Transverse colon (tissue), 4 donors: ENCODE measurements around the gene URGCP. TPM values are rescaled to one million over a fixed set of nuclear protein-coding genes. Genes with fewer than 3 reads are reported as not detected.

Experiments used
- DNase-seq: peaks from one replicate; pipeline ENCODE4 v3.0.0-alpha.2; 2019
- H3K27ac ChIP-seq, 4 donors: fragments of 200-600 bp; sonication (generic); 2 replicates each; pipeline ENCODE4 v1.5.1; 2016 to 2018; ENCODE audit warnings: inconsistent platforms in 4 of 4
- H3K27me3 ChIP-seq: fragments of 200-600 bp; sonication (generic); 2 replicates; pipeline ENCODE4 v1.5.1; 2017; ENCODE audit warnings: inconsistent platforms
- H3K36me3 ChIP-seq, 4 donors: fragments of 200-600 bp; sonication (generic); 2 replicates each; pipeline ENCODE4 v1.5.1; 2017 to 2019; ENCODE audit warnings: inconsistent platforms in 4 of 4
- H3K4me1 ChIP-seq, 4 donors: fragments of 200-600 bp; sonication (generic); 2 replicates each; pipeline ENCODE4 v1.5.1; 2017 to 2020; ENCODE audit warnings: inconsistent platforms in 4 of 4
- H3K4me3 ChIP-seq, 4 donors: fragments of 200-600 bp; sonication (generic); 1 replicate in 1 of 4; 2 replicates in 3 of 4; pipeline versions ENCODE4 v1.5.1 to v1.6.1; 2017 to 2019; ENCODE audit warnings: inconsistent platforms in 4 of 4
- H3K9me3 ChIP-seq, 2 donors: fragments of 200-600 bp; sonication (generic); 2 replicates each; pipeline ENCODE4 v1.5.1; 2017 to 2019; ENCODE audit warnings: inconsistent platforms in 2 of 2
- EP300 ChIP-seq: sonication (generic); formaldehyde crosslinking; IDR thresholded peaks from one replicate; pipeline ENCODE4 v1.6.1; 2017; ENCODE audit warnings: antibody characterized with exemption, low read depth
- POLR2A ChIP-seq: fragments of 450-650 bp; IDR thresholded peaks from one replicate; pipeline ENCODE4 v1.6.1; 2016; ENCODE audit warnings: antibody characterized with exemption, mild to moderate bottlenecking, moderate library complexity
- POLR2AphosphoS5 ChIP-seq, 3 donors: sonication (generic); formaldehyde crosslinking; IDR thresholded peaks; one replicate each; pipeline ENCODE4 v1.6.1; 2016; ENCODE audit warnings: antibody characterized with exemption in 3 of 3
- WGBS, 2 donors: methylation state at CpG; one replicate each; pipeline ENCODE4 v1.1.5; 2018; ENCODE audit warnings: low coverage in 1 of 2; 5-methylcytosine and 5-hydroxymethylcytosine counted together
- in situ Hi-C, 4 donors: fragments of 200-750 bp; cut with MboI; loops; one replicate each; pipeline versions ENCODE4 v1.15.0 to v1.15.1; 2017; ENCODE audit warnings: low sequenced_read_pairs in 3 of 4, low pct_ligation_motif_present in 1 of 4, low pct_unique_long_range_greater_than_20kb in 1 of 4
- intact Hi-C: fragments of 100-400 bp; cut with DNase I; formaldehyde crosslinking; loops from one replicate; pipeline ENCODE4 v1.15.1; 2023; ENCODE audit warnings: low total_unique reads
- total RNA-seq, 4 donors: library from RNA; depleted of rRNA; stranded (reverse); fragments of >200 nt; gene quantifications; one replicate each; pipeline ENCODE4 v1.1.0, GENCODE V29; 2016
- TF ChIP-seq, protein P1 (sequence below), 5 experiments: fragments of 200-600 bp in 3 of 5; fragments of 450-650 bp in 2 of 5; sonication (generic) in 3 of 5; IDR thresholded peaks; 1 replicate in 2 of 5; 2 replicates in 3 of 5; pipeline ENCODE4 v1.5.1; 2016 to 2017; ENCODE audit warnings: antibody characterized with exemption in 5 of 5, inconsistent platforms in 3 of 5, mild to moderate bottlenecking in 2 of 5, moderate library complexity in 1 of 5

URGCP gene
- total RNA-seq, 4 donors from 2014 or later = 54.5 to 84.2 (median 58.2) TPM

DNA sequence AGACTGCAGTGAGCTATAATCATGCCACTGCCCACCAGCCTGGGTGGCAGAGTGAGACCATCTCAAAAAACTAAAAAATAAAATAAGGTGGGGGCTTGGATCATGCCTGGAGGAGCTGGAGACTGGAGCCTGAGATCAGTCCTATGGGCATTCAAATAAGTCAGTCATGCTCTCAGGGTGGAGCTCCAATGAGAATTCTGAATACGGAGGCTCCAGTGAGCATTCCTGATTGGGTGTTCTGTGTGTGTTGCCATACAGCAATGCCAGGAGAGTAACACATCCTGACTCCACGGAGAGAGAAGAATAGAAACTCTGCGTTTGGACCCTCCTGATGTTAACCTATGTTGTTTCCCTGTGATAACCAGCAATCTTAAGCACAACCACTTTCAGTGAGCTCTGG lies 35.9 kb upstream of the URGCP start:
- in situ Hi-C loops (no loop called here), intact Hi-C loops (no loop called here)
- Histone ChIP-seq H3K36me3 (no peaks in the 10 kb centered on the region), H3K9me3 (no peaks in the 10 kb centered on the region), H3K27ac (no peak overlapping the region), H3K4me3 (no peak overlapping the region), H3K27me3 (no peaks in the 10 kb centered on the region), H3K4me1 (peaks cover 0 to 15% (median 5%) of the 10 kb centered on the region in 4 donors)
- TF ChIP-seq POLR2A = no peak
- 79 to 83% methylated on average over 1 to 3 of the region's 3 CpGs for WGBS, 2 donors
- no peak for DNase-seq

DNA sequence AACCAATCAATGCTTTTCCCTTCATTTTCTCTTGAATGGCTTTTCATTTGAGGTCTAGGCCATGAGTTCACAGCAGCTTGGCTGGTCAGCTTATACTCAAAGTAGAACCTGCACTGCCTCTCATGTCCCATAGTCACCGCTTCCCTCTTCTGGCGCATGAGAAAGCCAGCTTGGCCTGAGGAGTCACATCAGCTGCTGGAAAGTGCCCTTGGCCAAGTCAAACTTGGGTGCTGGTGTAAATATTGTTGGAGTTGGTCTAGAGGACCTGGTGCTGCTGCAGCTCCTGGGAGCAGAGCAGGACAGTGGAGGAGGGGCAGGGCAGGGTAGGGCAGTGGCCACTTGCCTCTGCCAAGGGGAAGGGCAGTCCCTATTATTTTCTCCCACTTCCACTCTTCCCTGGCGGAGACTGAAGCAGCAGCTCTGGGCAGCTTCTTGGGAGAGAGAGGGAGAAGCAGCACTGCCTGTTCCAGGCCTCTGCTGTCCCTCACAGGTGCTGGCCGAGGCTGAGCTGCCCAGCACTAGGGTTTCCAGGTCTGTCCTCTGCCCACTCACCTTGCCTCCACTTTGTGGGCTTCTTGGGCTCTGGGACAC lies 32.6 kb upstream of the URGCP start:
- no peaks in the 10 kb centered on the region for H3K9me3 ChIP-seq
- 98% methylated on average over 4 of the region's 4 CpGs; no CpG with 5 or more reads in 1 of the 2 donors for WGBS, 2 donors

DNA sequence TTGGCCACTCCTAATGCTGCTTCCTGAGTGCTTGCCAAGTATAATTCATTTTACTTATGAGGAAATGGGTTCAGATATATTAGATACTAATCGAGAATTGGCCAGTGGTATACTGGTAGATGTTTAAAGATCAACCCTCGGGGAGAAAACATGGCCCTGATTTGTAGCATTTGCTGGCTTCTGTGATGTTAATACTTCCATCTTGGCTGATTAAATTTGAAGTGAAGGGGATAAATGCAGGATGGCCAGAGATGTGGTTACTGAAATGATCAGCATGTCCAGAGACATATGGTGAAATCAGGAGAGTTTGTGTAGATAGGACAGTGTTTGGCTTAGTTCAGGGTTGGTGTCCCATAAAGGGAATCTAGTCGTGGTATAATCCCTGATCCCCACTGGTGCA lies 31.0 kb upstream of the URGCP start:
- Histone ChIP-seq H3K4me3 (no peak overlapping the region), H3K4me1 (no peaks in the 10 kb centered on the region), H3K9me3 (no peaks in the 10 kb centered on the region), H3K27me3 (no peaks in the 10 kb centered on the region), H3K27ac (no peak overlapping the region), H3K36me3 (no peaks in the 10 kb centered on the region)
- WGBS, 2 donors = 71 to 79% methylated on average over 2 to 3 of the region's 3 CpGs
- no peak for DNase-seq
- in situ Hi-C loops (no loop called here), intact Hi-C loops (no loop called here)
- no peak for TF ChIP-seq POLR2A
- TF ChIP-seq POLR2AphosphoS5 (IDR thresholded peaks at IDR 0.05) = no peak
- TF ChIP-seq EP300 = no peak
- TF ChIP-seq, protein P1, sequence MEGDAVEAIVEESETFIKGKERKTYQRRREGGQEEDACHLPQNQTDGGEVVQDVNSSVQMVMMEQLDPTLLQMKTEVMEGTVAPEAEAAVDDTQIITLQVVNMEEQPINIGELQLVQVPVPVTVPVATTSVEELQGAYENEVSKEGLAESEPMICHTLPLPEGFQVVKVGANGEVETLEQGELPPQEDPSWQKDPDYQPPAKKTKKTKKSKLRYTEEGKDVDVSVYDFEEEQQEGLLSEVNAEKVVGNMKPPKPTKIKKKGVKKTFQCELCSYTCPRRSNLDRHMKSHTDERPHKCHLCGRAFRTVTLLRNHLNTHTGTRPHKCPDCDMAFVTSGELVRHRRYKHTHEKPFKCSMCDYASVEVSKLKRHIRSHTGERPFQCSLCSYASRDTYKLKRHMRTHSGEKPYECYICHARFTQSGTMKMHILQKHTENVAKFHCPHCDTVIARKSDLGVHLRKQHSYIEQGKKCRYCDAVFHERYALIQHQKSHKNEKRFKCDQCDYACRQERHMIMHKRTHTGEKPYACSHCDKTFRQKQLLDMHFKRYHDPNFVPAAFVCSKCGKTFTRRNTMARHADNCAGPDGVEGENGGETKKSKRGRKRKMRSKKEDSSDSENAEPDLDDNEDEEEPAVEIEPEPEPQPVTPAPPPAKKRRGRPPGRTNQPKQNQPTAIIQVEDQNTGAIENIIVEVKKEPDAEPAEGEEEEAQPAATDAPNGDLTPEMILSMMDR (IDR thresholded peaks at IDR 0.05) = no peak

More for the DNA sequence above, 32.6 kb upstream of the URGCP start:
- intact Hi-C loops (no loop called here), in situ Hi-C loops (no loop called here)
- Histone ChIP-seq H3K4me3 (no peak overlapping the region), H3K27me3 (no peaks in the 10 kb centered on the region), H3K4me1 (peaks cover 0 to 15% (median 5%) of the 10 kb centered on the region in 4 donors), H3K36me3 (no peaks in the 10 kb centered on the region), H3K27ac (no peak overlapping the region)
- no peak for DNase-seq
- TF ChIP-seq POLR2AphosphoS5 (IDR thresholded peaks at IDR 0.05) = no peak

DNA sequence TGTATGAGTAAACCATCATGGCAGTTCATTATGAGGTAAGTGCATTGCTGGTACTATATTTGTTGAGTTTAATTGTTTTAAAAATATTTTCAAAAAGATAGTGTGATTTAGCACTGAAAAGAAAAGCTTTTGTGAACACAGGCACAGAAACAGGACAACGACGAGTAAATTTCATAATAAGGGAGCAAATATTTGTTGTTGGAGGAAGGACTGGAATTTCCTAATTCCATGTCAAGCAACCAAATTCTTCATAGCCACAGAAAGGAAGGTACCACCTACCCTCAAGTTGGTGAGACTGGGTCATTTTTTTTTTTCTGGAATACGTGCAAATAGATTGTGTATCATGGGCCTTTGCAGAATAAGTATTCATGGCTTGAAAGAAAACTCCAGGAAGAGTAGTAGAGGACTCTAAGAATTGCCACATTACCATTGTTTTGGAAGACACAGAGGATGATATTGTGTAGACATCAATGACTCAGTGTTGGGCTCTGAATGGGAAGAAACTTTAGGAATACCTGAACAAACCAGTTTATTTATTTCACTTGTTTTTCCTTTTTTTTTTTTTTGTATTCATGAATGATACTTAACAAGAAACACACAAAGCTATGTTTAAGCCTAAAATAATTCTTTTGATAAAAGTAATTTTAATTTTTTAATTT lies 27.6 kb upstream of the URGCP start:
- in situ Hi-C loops = no loop called here
- no peak for DNase-seq
- Histone ChIP-seq H3K27me3 (no peaks in the 10 kb centered on the region), H3K4me1 (no peaks in the 10 kb centered on the region), H3K4me3 (no peak overlapping the region), H3K9me3 (no peaks in the 10 kb centered on the region), H3K36me3 (no peaks in the 10 kb centered on the region), H3K27ac (no peak overlapping the region)
- TF ChIP-seq POLR2A (no peak), EP300 (no peak), POLR2AphosphoS5 (IDR thresholded peaks at IDR 0.05) (no peak)
- TF ChIP-seq, protein P1 (IDR thresholded peaks at IDR 0.05) = no peak
- intact Hi-C loops = no loop called here
- WGBS, 2 donors = 93 to 94% methylated on average over 3 of the region's 3 CpGs

DNA sequence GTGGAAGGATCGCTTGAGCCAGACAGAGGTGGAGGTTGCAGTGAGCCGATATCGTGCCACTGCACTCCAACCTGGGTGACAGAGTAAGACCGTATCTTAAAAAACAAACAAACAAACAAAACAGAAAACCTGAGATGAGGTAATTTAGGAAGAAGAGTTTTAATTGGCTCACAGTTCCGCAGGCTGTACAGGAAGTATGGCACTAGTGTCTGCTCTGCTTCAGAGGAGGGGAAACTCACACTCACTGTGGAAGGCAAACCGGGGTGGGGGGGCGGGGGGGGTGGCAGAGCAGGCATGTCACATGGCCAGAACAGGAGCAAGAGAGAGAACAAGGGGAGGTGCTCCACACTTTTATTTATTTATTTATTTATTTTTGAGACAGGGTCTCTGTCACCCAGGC lies 24.9 kb upstream of the URGCP start:
- 77 to 78% methylated on average over 6 to 7 of the region's 7 CpGs for WGBS, 2 donors
- TF ChIP-seq, protein P1 (IDR thresholded peaks at IDR 0.05) = no peak
- TF ChIP-seq EP300 (no peak), POLR2AphosphoS5 (IDR thresholded peaks at IDR 0.05) (no peak), POLR2A (no peak)
- peaks cover 0 to 8% (median 7%) of the 10 kb centered on the region in 4 donors for H3K4me1 ChIP-seq
- intact Hi-C loops = no loop called here
- no peak overlapping the region for H3K27ac ChIP-seq
- no peaks in the 10 kb centered on the region for H3K27me3 ChIP-seq
- H3K9me3 ChIP-seq = no peaks in the 10 kb centered on the region
- no peaks in the 10 kb centered on the region for H3K36me3 ChIP-seq
- no peak overlapping the region for H3K4me3 ChIP-seq
- in situ Hi-C loops = no loop called here
- no peak for DNase-seq
